ENCODE measurements around the gene LYZL6.
A peak's percentile ranks its signal among the peaks of the same experiment; 100 is the strongest.
"Not testable (repeated sequence)": the region's sequence is repeated elsewhere in the genome, so short reads cannot be mapped to it uniquely, and the experiment has no call there.

Gene LYZL6

DNA sequence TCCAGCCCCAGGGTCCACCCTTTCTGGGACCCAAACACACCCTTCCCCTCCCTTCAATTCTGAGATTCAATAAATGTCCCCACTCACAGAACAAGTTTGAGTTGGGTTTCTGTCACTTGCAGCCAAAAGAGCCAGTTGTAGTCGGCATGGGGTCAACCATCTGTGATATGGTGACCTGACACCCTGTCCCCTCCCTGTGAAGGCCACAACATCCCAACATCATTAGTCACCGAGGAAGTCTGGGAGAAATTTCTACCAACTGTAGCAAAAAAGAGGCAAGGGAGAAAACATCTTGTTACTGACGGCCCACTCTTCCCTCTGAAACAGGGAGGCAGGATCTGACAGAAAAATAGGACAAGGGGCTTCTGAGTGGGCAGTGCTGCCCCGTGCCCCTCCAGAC lies 638 bp upstream of the LYZL6 start:
- DNase-seq: no peak

DNA sequence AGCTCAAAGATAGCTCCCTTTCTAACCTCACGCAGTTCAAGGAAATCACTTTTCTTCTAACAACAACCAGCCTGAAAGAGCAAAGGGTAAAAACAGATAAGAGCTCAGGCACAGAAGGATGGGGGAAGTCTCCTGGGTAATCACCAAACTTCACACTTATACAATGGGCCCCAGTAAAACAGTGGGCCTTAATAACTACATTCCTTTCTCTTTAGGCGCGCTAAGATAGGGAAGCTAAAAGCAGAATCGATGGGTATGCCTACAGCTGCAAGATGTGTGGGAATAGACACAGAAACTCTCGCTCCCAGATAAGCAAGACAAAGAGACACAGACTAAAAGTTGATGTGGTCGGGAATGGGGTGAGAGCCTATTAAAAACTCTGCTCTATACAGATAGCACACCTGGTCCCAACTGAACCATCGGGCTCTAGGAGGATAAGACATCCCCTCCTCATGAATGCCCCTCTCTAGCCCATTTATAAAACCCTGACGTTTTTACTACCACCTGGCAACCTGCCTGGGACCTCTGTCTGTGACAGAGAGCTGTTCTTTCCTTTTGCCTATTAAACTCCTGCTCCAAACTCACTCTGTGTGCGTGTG lies 826 bp downstream of the LYZL6 start:
- no peak for DNase-seq

DNA sequence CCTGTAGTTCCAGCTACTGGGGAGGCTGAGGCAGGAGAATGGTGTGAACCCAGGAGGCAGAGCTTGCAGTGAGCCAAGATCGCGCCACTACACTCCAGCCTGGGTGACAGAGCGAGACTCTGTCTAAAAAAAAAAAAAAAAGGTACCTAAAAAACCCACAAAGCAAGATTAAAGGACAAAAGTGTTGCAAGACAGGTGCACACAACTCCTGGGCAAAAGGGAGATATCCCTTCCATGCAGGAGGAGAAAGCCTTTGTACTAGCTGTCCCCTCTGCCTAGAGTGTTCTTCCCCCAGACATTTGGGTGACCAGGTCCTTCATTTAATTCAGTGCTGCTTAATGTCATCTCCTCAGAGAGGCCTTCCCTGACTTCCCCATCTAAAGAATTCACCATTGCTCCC lies 5.0 kb downstream of the LYZL6 start:
- DNase-seq: not testable (repeated sequence)

DNA sequence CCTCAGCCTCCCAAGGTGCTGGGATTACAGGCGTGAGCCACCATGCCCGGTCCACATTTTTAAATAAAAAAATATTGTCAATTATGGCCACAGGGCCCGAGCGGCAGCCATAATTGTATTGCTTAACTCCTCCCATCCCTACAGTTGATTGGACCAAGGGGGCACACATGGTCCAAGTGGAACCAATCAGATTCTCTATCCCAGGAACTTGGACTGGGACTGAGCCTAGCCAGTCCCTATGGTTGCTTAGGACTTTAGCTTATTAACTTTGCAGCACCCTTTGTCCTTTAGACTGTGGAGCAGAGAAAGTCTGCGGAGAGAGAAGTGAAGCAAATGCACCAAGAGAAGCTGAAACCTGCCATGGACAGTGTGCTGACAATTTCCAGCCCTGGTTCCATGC lies 7.5 kb downstream of the LYZL6 start:
- no peak for DNase-seq

DNA sequence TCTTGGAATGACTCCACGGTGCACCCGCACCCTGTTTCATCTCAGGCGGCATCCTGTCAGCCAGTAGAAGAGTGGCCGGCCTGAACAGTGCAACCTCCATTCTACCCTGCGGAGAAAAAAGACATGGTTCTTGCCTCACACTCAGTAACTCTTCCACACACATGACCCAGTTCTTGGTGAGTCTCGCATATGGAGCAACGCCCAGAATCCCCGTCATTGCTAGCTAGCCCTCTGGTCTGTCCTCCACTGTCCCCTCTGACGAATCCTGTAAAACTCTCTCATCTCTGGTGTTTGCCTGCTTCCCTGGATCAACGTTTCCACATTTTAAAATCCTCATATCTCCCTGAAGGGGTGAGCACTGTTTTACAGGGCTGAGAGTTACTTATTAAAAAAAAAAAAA lies 8.8 kb downstream of the LYZL6 start:
- DNase-seq: no peak

DNA sequence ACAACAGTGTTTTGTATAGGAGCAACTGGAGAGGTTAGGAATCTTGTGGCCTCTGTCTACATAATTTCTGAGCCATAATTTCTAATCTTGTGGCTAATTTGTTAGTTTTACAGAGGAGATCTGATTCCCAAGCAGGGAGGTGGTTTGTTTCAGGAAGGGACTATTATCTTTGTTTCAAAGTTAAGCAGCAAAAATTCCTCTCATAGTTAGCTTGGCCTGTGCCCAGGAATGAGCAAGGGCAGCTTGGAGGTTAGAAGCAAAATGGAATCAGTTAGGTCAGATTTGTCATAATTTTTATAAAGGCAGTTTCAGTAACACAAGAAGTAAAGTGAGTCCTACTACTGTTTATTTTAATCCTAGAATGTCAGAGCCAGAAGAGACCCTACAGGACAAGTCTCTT lies 10.9 kb downstream of the LYZL6 start:
- DNase-seq: no peak

DNA sequence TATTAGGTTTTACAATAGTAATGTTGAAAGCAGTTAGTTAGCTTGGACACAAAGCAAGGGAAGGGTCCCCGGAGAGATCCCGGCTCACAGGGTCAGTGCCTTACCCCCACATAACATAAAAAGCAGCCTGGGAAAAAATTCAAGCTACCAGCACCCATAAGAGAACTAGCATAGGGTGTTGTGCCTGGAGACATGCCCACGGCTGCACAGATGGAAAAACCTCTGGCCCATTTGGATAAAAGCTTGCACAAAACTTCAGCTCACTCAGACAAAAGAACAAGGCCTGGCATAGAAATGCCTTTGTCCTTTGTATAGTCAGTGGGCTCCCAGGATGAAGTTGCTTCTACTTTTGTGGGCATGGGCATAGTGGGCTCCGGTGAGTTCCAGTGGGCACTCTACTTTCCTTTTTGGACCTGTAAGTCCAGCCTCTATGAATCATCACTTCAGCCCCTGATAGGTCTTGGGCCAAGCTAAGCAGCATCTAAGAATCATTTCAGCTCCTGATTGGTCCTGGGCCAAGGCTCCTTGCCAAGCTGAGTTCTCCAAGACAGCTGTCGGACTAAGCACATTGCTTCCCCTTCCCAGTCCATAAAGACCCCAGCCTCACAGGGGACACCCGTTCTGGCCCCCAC lies 11.6 kb downstream of the LYZL6 start:
- no peak for DNase-seq

DNA sequence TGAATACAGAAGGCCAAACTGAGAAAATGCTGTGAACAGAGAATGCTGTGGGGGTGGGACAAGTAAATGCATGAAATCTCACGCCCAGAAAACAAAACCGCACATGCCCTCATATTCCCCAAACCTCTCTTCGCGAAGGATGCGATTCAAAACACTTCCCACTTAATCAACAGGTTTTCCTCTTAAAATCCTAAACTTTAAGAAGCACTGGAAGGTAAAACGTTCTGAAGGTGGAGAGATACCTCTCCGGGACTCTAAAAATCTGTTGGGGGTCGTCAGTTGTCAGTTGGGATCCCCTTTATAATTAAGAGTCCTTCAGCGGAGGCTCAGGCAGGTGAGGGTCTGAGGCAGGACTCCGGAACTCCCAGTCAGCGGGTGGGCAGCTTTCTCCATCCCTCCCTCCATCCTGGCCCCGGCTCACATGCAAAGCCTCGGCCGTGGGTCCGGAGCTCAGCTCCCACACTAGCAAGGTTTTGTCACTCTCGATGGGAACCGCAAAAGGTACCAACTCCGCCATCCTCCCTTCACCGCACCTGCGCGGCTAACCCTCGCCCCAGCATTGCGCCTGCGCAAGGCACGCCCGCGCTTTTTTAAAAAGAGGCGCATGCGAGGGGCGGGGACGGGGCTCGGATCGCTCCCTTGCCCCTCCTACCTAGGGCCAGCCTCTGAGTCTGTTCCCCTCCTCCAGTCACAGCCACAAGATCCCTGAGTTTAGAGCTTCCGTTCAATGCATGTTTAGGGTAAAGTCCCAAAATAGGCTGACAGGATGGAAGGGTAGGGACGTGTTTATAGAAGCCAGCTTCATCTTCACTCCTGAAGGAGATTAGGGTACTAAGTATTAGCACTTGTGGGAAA lies 13.1 kb downstream of the LYZL6 start, which contains the start of gene RDM1:
Gene RDM1, minus strand, starts transcription at position 563 of the 855 bp plus-strand sequence. Its CDS starts 46 bp downstream, at position 517.
- peak; percentile 90 for DNase-seq

DNA sequence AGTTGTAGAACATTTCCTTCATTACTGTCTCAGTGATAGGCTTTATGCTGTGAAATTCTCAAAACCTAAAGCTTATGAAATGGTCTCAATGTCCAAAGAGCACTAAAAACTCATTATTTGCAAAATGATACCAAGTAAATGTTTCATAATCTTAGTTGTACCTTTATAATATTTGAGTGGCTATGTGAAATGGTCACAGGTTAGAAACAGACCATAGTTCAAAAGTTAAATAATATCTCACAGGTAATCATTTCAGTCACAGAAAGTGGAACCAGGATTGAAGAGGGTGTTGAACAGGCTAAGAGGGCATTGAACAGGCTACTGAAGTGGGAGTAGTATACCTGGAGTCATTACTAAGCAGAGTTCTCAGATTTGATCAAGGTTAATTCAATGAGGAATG lies 15.8 kb downstream of the LYZL6 start:
- no peak for DNase-seq

DNA sequence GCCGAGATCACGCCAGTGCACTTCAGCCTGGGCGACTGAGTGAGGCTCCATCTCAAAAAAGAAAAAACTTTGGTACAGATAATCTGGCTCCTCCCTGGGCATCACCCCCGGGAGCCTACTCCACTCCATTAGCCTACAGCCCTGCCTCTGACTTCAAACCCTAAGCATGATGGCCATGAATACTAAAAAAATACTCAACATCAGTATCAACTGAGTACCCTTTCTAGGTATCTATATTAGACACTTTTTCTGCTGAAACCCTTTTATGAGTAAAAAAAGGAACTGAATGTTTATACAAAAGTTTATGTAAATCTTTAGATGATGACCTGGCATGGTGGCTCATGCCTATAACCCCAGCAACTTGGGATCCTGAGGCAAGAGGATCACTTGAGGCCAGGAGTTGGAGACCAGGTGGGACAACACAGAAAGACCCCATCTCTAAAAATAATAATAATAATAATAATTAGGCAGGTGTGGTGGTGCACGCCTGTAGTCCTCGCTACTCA lies 19.9 kb downstream of the LYZL6 start:
- DNase-seq: no peak

DNA sequence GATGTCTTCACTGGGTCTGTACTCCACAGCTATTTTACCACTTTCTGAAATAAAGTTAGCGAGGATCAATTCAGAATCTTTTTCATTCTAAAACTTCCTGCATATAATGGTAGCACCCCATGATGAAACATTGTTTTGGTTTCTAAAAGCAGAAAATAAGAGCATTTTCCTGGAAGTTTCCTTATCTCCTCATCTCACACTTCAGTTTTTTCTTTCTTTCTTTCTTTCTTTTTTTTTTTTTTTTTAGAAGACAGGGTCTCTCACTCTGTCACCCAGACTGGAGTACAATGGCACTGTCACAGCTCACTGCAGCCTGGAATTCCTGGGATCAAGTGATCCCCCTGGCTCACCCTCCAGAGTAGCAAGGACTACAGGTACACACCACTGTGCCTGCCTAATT lies 23.3 kb downstream of the LYZL6 start:
- DNase-seq: no peak

DNA sequence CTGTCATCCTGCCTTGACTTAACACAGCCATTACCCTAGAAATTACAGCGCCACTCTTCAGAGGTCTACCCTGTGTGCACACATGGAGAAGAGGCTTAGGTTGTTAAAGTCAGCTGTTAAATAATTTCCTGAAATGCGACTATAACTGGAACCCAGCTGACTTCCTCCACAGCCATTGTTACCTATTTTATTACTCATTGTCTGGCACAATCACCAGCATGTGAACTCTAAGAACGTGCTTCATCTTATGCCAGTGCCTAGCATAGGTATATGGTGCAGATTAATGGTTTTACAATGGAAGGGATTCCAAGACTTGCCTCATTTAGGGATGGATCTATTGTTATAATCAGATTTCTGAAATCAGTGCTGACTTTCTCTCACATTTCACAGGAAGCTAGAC lies 24.8 kb downstream of the LYZL6 start:
- no peak for DNase-seq

DNA sequence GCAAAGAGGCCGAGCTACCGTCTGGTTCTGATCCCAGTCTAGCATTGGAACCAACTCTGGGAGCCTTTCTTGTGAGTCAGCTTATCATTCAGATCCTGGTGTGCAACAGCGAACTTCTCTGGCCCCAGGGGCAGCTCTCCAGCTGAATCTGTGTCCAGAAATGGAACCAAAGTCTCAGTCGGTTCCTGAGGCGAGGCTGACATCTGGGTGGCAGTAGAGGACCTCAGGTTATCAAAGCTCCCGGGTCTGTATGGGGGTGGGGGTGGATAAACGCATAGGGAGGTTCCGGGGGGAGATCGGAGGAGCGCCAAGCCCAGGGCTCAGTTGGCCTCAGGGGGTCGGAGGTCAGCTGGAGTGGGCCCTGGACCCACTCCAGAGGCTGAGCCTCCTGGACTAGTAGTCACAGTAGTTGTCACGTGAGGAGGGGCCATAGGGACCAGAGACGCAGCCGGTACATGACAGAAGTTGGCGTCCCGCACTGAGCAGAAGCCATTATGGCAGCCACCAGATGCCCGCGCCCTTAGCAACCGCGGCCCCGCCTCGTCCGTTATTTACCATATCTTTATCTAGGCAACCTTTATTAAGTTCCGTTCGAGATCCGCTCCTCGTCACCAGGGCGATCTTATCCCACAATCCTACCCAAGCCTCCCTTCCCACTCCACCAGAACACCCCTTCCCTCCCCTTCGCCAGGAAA lies 25.8 kb downstream of the LYZL6 start:
- no peak for DNase-seq

DNA sequence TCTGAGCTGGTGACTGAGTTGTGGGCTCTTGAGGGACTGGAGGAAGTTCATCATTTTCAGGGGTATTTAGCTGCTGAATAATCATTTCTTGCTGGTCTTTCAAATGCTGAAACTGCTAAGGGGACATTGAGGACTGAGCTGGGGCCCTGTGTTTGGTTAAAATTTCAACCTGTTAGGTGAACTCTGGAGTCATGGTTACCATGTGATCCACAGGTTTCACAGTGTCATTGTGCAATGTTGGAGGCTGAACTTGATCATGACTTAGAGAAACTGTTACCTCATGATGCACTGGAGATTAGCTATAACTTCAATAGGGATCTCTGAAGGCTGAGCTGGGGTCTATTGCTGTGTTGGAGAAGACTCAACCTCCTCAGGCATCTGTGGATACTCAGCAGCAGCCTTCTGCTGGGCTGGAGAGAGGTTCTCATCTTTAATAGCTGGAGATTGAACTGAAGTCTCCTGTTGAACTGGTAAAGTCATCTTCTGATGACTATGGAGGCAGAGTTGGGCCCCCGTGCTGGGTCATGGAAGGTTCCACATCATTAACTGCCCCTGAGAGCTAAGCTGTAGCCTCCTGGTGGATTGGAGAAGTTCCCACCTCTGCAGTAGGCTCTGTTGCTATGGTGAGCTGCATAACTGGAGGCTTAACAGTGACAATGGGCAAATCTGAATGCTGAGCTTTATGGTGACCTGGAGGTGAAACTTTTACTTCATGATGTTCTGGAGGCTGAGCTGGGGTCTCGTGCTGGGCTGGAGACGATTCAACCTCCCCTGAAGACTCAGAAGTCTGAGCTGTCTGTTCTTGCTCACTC lies 28.2 kb downstream of the LYZL6 start:
- DNase-seq: no peak

DNA sequence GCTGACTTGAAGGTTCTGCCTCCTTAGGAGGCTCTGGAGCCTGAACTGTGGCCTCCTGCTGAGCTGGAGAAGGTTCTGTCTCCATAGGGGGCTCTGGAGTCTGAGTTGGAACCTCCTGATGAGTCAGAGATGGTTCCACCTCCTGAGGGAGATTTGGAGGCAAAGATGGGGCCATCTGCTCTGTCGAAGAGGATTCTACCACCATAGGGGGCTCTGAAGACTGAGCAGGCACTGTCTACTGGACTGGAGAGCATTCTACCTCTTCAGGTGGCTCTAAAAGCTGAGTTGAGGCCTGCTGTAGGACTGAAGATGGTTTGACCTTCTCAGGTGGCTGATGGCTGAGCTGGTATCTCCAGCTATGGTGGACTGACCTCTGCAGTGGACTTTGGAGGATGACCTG lies 29.2 kb downstream of the LYZL6 start:
- no peak for DNase-seq

DNA sequence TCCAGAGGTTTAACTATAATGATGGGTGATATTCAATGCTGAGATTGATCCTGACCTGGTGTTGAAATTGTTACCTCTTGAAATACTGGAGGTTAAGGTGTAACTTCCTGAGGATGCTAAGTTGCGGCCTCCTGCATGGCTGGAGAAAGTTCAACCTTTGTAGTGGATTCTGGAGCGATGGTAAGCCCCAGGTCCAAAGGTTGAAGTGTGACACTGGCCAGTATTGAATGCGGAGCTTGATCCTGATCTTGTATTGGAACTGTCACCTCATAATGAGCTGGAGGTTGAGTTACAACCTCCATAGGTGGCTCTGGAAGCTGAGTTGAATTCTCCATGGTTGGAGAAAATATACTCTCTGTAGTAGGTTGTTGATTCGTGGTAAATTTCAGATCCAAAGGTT lies 29.9 kb downstream of the LYZL6 start:
- no peak for DNase-seq

DNA sequence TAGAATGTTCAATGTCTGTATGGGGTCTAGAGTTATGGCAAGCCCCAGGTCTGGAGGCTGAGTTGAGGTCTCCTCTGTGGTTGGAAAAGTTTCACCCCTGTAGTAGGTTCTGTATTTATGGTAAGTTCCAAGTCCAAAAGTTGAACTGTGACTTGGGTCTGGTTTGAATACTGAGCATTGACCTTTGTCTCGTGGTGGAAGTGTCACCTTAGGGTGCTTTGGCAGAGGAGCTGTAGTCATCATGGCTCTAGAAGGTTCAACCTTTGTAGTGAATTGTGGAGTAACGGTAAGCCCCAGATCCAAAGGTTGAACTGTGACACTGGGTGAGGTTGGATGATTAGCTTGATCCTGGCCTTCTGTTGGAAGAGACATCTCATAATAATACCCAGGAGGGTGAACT lies 30.6 kb downstream of the LYZL6 start:
- no peak for DNase-seq

DNA sequence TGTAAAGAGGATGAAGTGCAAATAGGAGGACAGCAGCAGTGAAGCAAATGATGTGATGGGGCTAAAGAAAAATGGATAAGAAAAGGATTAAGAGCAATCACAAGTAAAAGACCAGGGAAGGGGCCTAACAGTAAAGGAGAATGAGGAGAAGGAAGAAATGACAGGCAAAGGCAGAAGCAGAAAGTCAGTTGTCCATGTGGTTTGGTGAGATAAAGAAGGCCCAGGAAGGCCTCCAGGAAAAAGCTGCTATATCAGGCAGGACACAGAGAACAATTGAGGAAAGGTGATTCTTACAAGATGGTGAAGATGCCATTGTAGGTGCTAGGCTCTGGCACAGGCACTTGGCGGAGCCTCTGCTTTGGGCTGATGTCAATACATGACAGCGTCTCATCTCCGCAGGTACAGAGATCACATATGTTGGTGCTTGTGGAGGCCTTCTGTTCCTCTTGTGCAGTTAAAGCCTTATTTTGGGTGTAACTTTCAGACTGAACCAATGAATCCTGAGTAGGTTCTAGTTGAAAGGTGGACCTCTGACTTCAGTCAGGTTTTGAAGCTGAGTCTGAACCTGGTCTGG lies 31.1 kb downstream of the LYZL6 start:
- DNase-seq: no peak

DNA sequence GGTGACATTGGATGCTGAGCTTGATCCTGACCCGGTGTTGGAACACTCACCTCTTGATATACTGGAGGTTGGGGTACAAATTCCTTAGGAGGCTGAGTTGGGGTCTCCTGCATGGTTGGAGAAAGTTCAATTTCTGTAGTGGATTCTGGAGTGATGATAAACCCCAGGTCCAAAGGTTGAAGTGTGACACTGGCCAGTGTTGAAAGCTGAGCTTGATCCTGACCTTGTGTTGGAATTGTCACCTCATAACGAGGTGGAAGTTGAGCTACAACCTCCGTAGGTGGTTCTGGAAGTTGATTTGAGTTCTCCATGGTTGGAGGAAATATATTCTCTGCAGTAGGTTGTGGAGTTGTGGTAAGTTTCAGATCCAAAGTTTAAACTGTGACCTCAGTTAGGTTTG lies 34.1 kb downstream of the LYZL6 start:
- DNase-seq: no peak

DNA sequence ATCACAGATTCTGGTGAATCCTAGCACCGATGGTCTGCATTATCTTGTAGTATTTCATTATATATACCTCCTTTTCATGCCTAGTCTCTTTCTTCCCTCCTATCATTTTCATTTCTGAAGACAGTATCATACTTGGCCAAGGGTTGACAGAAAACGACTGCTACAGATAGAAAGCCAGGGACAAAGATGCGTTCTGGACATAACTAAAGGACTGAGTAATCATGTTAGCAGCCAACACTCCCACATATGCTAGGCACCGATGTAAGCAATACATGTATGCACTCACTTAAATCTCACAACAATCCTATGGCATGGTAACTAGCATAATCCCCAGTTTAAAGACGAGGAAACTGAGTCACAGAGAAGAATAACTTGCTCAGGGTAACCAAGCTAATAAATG lies 35.8 kb downstream of the LYZL6 start:
- no peak for DNase-seq

DNA sequence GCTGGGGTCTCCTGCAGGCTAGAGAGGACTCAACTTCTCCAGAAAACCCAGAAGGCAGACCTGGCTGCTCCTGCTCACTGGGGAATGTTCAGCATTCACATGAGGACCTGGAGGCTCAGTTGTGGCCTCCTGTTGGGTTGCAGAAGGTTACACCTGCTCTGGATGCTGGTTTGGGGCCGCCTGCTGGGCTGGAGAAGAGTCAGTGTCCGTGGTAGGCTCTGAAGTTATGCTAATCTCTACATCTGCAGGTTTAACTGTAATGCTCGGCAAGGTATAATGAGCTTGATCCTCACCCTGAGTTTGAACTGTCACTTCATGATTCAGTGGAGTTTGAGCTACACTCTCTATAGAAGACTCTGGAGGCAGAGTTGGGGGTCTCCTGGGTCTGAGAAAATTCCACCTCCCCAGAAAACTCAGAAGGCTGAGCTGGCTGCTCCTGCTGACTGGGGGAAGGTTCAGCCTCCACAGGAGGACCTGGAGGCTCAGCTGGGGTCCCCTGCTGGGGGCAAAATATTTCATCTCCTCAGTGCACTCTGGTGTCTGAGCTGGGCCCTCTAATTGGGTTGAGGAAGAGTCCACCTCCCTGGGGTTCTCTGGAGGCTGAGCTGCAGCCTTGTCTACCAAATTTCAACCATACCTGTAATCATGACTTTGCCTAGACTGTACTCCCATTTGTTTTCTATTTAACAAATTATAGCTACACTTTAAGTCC lies 36.4 kb downstream of the LYZL6 start:
- no peak for DNase-seq
